Measurements from ENCODE around the gene GAS1.

The GAS1 gene

DNA sequence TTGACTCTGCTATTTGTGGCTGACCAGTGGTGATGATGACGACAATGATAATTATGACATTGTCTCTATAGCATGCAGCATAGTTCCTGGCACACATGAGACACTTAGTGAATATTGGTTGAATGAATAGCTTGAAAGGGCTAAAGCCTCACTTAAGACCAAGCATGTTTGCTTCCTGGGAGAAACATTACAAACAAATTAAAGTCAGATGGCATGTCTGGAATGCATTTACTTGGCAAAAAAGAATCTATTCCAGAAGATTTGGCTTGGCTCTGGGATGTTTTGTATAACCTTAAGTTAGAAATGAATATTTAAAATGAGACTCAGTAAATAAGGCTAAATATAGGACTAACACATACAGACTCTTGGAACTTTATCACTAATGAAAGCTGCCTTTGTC, 21.6 kb downstream of the GAS1 start:
- no peak for DNase-seq (ENCODE audit: low read depth in 2 of 2)

DNA sequence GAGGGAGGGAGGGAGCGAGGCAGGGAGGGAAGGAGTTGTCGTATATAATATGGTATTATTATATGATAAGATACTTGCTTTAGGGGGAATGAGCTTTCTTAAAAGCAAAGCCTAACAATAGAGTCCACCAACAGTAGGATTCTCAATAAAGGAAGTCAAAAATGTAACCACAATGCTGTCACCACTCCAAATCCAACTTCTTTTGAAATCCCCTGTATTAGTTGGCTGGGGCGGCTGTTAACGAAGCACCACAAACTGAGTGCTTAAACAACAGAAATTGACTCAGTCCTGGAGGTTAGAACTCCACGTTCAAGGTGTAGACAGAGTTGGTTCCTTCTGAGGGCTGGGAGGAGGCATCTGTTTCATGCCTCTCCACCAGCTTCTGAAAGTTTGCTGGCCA, 23.1 kb downstream of the GAS1 start:
- DNase-seq (ENCODE audit: low read depth in 2 of 2) = no peak

- no peak for DNase-seq (ENCODE audit: low read depth in 2 of 2)
Measured at GRCh38 chr9:86921151-86921923, 26.0 kb downstream of the GAS1 start.

DNA sequence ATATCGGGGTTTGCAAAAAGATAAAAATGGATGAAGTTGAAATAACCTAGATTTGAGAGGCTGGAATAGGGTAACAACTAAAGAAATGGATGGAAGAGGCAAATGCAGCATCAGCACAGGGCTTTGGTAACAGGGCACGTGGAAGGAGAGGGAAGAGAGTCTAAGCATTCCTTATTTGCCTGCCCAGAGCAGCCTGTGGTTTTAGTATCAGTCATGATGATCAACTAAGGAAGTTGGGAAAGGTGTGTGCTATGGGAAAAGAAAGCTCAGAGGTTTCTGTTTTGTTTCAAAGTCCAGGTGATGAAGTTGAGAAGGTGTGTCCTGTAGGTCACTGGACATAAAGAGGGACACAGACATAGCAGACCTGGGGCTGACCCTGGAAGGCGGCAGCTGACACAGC, 28.8 kb downstream of the GAS1 start:
- DNase-seq (ENCODE audit: low read depth in 2 of 2) = no peak

GRCh38 chr9:86912210-86912609, 35.1 kb downstream of the GAS1 start:
- DNase-seq (ENCODE audit: low read depth in 2 of 2) = no peak

DNA sequence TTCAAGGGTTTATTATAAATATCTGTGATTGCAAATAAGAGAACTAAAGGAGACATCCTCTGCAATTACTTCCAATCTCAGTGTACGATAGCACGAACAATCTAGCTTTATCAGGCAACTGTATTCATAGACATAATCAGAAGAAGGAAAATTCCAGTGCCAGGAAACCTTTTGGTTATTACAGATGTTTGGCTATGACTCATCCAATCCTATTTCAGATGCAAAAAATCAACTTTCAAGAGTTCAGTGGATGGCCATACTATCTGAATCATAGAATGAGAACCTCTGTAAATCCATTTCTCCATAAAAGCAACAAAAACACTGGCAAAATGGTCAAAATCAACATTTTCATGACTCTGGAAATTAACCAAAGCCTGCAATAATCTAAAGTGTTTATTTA, 37.9 kb downstream of the GAS1 start:
- DNase-seq (ENCODE audit: low read depth in 2 of 2) = no peak

- no peak for DNase-seq (ENCODE audit: low read depth in 2 of 2)
Measured at GRCh38 chr9:86908261-86908660, 39.0 kb downstream of the GAS1 start.

DNA sequence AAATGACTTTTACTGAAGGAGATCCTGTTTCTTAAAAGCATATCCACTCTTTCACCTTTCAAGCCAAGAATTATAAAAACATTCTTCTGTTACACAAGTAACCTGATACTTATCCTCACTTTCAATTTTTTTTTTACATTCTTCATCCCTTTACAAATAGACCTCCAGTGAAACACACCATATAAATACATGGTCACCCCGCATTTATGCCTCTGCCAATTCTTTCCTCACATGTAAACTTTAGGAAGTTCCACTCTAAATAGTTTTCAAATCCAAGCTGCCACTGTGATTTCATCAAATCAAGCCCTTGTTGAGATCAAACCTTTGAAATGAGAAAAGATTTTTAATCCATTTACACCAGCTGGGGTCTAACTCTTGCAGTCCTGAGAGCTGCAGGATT, 40.0 kb downstream of the GAS1 start:
- DNase-seq (ENCODE audit: low read depth in 2 of 2) = no peak

DNA sequence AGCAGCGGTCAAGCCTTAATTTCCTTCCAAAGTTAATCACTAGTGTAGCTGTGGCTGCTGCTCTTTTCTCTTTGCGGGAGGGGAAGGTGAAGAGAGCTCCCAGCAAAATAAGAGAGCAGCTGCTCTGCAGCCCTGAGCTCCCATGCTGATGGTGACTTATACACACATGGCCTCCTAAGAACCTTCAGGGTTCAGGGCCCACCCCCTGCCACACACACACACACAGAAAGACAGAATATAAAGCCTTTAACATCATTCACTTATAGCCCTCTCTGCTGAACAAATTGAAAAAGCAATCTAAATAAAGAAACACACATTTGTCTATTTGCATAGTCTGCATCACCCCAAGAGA, 43.6 kb downstream of the GAS1 start:
- DNase-seq (ENCODE audit: low read depth in 2 of 2) = no peak

DNA sequence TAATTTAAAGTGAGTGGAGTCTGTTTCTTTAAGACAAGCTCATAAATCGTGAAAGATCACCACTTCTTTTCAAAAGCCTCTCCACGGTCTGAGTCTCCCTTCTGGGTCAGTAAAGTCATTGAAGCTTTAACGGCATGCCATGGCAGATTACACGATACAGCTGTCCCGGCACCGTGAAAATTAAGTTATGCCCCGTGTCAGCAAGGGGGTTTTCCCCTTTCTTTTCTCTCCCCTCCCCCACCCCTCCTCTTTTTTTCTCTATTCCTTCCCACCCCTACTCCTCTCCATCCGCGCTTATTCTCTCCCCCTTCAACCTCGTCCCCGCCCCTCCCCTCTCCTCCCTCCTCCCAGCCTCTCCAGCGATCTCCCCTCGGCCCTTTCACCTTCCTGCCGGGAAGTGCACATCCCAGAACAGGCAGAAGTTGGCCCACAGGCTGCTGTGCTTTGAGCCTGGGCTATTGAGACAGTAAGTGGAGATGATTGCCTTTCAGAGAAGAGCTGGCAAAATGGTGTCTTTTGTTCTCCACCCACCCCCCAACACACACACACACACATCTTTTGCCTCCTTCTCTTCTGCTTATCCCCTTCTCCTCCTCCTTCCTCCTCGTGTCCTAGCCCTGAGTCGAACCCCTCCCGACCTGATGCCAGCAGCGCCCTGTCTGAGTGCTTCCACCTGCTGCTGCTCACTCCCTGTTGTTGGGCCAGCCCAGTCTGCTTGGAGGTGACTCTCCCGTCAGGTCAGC, 44.1 kb downstream of the GAS1 start:
- no peak for DNase-seq (ENCODE audit: low read depth in 2 of 2)

GRCh38 chr9:86902586-86902985, 44.7 kb downstream of the GAS1 start:
- no peak for DNase-seq (ENCODE audit: low read depth in 2 of 2)

DNA sequence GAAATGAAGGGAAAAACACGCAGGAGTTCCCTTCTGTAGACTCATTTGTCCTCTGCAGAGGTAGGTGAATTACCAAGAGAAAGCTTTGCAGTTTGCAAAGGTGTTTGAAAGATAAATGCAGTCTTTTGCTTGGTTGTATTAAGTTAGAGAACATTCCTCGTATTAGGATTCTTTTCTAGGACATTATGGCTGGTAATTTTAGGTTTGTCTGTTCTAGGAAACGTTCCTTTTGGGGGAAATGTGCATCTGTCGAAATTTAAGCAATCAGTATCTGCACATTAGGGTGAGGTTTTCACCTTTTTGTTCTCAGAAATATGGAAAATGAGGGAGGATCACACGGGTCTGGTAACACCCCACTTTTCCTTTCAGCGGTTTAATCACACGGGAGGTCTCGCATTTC, 45.1 kb downstream of the GAS1 start:
- no peak for DNase-seq (ENCODE audit: low read depth in 2 of 2)

GRCh38 chr9:86901511-86901910, 45.8 kb downstream of the GAS1 start:
- DNase-seq (ENCODE audit: low read depth in 2 of 2) = no peak

Data from stimulated activated CD8-positive, alpha-beta memory T cell treated with anti-CD3 and anti-CD28 coated beads, Interleukin-7, amount 100 ng/mL, for 1 hour (primary cell).